GM18868 (cell line): ENCODE results near the gene SLC25A33.
A peak's percentile ranks its signal among the peaks of the same experiment; 100 is the strongest.
"Not testable (repeated sequence)": the region's sequence is repeated elsewhere in the genome, so short reads cannot be mapped to it uniquely, and the experiment has no call there.

ENCODE experiments used
- ATAC-seq: cut with Tn5 transposase; IDR thresholded peaks from one replicate; pipeline ENCODE4 v1.9.1; 2021; ENCODE audit warnings: mild to moderate bottlenecking, moderate library complexity; ENCODE audit not compliant: unreplicated experiment

SLC25A33 gene

GRCh38 chr1:9539165-9539828 lies at the start of gene SLC25A33:
Gene SLC25A33 (plus strand): TSS chr1:9539465. CDS start chr1:9539692, 227 bp downstream.
- peak; percentile 96 for ATAC-seq

- ATAC-seq = no peak
These were observed 48.5 kb upstream of the SLC25A33 start for GRCh38 chr1:9490605-9491339.

- ATAC-seq = no peak
These were observed 45.9 kb upstream of the SLC25A33 start for GRCh38 chr1:9493326-9493725.

- ATAC-seq = no peak
These were observed 44.1 kb upstream of the SLC25A33 start for GRCh38 chr1:9494936-9495758.

- ATAC-seq = no peak
These were observed 43.4 kb upstream of the SLC25A33 start for GRCh38 chr1:9495854-9496374.

- ATAC-seq = no peak
These were observed 38.2 kb upstream of the SLC25A33 start for GRCh38 chr1:9500756-9501754.

GRCh38 chr1:9503001-9503675 lies 36.1 kb upstream of the SLC25A33 start:
- no peak for ATAC-seq

GRCh38 chr1:9505143-9505542 lies 34.1 kb upstream of the SLC25A33 start:
- no peak for ATAC-seq

- ATAC-seq = no peak
These were observed 32.4 kb upstream of the SLC25A33 start for GRCh38 chr1:9506901-9507300.

- ATAC-seq = no peak
These were observed 29.1 kb upstream of the SLC25A33 start for GRCh38 chr1:9510130-9510529.

GRCh38 chr1:9515550-9515949 lies 23.7 kb upstream of the SLC25A33 start:
- ATAC-seq = not testable (repeated sequence)

- no peak for ATAC-seq
These were observed 20.7 kb upstream of the SLC25A33 start for GRCh38 chr1:9518454-9518998.

GRCh38 chr1:9520411-9520810 lies 18.9 kb upstream of the SLC25A33 start:
- ATAC-seq = no peak

- ATAC-seq = no peak
These were observed 10.1 kb upstream of the SLC25A33 start for GRCh38 chr1:9529190-9529589.

- ATAC-seq = no peak
These were observed 8.9 kb upstream of the SLC25A33 start for GRCh38 chr1:9530320-9530719.

- no peak for ATAC-seq
These were observed 4.3 kb upstream of the SLC25A33 start for GRCh38 chr1:9534953-9535352.

GRCh38 chr1:9536301-9536700 lies 3.0 kb upstream of the SLC25A33 start:
- no peak for ATAC-seq

- ATAC-seq = no peak
These were observed 1.2 kb upstream of the SLC25A33 start for GRCh38 chr1:9537863-9538668.
